ENCODE data around the gene NFYB.
"Not testable (repeated sequence)": the region's sequence is repeated elsewhere in the genome, so short reads cannot be mapped to it uniquely, and the experiment has no call there.

Gene NFYB

DNA sequence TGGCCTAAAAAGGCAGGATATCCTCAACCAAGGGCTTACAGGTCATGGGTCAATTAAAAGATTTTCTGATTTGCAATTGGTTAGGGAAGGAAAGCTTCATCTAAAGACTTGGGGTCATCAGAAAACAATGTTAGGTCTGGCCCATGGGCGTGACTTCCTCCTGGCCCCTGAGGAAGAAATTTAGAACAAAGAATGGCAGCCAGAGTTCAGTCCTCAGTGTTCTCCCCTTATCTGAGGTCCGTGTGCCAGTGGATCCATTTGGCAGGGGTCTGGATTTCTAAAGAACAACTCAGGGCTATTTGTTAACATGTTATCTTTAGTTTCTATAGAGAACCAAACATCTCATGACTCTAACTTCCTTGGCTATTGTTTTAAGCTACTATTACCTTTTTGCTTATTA lies 27.8 kb upstream of the NFYB start:
- Mint-ChIP-seq H3K36me3 (ENCODE audit: low read depth) (no peaks in the 10 kb centered on the region), H3K27me3 (ENCODE audit: low read depth, poor library complexity) (peaks cover 7% of the 10 kb centered on the region), H3K9me3 (peaks cover 7% of the 10 kb centered on the region), H3K4me1 (no peaks in the 10 kb centered on the region), H3K27ac (no peak overlapping the region), H3K4me3 (no peak overlapping the region)
- DNase-seq = no peak
- TF ChIP-seq, protein P1, sequence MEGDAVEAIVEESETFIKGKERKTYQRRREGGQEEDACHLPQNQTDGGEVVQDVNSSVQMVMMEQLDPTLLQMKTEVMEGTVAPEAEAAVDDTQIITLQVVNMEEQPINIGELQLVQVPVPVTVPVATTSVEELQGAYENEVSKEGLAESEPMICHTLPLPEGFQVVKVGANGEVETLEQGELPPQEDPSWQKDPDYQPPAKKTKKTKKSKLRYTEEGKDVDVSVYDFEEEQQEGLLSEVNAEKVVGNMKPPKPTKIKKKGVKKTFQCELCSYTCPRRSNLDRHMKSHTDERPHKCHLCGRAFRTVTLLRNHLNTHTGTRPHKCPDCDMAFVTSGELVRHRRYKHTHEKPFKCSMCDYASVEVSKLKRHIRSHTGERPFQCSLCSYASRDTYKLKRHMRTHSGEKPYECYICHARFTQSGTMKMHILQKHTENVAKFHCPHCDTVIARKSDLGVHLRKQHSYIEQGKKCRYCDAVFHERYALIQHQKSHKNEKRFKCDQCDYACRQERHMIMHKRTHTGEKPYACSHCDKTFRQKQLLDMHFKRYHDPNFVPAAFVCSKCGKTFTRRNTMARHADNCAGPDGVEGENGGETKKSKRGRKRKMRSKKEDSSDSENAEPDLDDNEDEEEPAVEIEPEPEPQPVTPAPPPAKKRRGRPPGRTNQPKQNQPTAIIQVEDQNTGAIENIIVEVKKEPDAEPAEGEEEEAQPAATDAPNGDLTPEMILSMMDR (IDR thresholded peaks at IDR 0.05) = no peak

DNA sequence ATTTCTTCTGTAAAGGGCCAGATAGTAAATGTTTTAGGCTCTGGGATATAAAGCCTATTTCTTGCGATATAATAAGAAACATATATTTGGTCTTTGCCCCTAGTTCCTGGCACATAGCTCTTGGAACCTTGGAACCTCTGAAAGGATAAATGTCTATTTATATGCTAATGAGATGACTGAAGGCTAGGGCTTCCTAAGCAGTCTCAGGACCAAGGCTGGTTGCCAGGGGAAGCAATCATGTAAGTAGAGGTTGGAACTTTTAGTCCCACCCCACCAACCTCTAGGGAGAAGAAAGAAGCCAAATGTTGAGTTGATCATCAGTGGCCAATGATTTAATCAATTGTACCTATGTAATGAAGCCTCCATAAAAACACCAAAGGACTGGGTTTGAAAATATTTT lies 26.6 kb upstream of the NFYB start:
- H3K27ac Mint-ChIP-seq = no peak overlapping the region

DNA sequence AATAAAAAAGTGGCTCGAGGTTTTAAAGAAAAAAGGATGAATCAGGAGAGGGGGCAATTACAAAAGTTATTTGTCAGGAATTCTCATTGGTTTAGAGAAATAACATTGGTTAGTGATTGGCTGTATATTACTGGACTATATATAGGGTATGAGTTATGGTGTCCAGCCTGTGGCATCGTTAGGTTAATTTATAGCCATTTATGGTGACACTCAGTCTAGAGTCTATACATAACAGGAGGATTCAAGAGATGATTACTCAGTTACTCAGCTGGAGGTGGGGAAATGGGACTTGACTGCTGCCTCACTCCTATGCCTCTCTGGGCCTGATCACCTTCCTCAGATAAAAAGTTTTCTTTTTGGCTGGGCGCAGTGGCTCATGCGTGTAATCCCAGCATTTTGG lies 25.6 kb upstream of the NFYB start:
- Mint-ChIP-seq H3K27me3 (ENCODE audit: low read depth, poor library complexity) (peaks cover 4% of the 10 kb centered on the region), H3K36me3 (ENCODE audit: low read depth) (no peaks in the 10 kb centered on the region), H3K4me3 (no peak overlapping the region), H3K27ac (no peak overlapping the region), H3K4me1 (no peaks in the 10 kb centered on the region), H3K9me3 (peaks cover 7% of the 10 kb centered on the region)
- no peak for DNase-seq
- TF ChIP-seq, protein P1 (IDR thresholded peaks at IDR 0.05) = no peak

More for the DNA sequence above, 26.6 kb upstream of the NFYB start:
- no peak overlapping the region for H3K4me3 Mint-ChIP-seq
- H3K9me3 Mint-ChIP-seq = peaks cover 7% of the 10 kb centered on the region
- DNase-seq = no peak
- no peaks in the 10 kb centered on the region for H3K4me1 Mint-ChIP-seq
- no peaks in the 10 kb centered on the region for H3K36me3 Mint-ChIP-seq (ENCODE audit: low read depth)
- H3K27me3 Mint-ChIP-seq (ENCODE audit: low read depth, poor library complexity) = peaks cover 7% of the 10 kb centered on the region
- TF ChIP-seq, protein P1 (IDR thresholded peaks at IDR 0.05) = no peak

DNA sequence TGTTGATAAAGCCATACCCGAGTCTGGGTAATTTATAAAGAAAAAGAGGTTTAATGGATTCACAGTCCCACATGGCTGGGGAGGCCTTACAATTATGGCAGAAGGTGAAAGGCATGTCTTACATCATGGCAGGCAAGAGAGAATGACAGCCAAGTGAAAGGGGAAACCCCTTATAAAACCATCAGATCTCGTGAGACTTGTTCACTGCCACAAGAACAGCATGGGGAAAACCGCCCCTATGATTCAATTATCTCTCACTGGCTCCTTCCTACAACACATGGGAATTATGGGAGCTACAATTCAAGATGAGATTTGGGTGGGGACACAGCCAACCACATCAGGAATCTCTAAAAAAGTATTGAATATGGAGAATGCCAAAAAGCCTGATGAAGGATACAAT lies 25.0 kb upstream of the NFYB start:
- not testable (repeated sequence) for H3K36me3 Mint-ChIP-seq (ENCODE audit: low read depth); H3K9me3 Mint-ChIP-seq; H3K27me3 Mint-ChIP-seq (ENCODE audit: low read depth, poor library complexity); H3K4me1 Mint-ChIP-seq; H3K27ac Mint-ChIP-seq; DNase-seq; H3K4me3 Mint-ChIP-seq

DNA sequence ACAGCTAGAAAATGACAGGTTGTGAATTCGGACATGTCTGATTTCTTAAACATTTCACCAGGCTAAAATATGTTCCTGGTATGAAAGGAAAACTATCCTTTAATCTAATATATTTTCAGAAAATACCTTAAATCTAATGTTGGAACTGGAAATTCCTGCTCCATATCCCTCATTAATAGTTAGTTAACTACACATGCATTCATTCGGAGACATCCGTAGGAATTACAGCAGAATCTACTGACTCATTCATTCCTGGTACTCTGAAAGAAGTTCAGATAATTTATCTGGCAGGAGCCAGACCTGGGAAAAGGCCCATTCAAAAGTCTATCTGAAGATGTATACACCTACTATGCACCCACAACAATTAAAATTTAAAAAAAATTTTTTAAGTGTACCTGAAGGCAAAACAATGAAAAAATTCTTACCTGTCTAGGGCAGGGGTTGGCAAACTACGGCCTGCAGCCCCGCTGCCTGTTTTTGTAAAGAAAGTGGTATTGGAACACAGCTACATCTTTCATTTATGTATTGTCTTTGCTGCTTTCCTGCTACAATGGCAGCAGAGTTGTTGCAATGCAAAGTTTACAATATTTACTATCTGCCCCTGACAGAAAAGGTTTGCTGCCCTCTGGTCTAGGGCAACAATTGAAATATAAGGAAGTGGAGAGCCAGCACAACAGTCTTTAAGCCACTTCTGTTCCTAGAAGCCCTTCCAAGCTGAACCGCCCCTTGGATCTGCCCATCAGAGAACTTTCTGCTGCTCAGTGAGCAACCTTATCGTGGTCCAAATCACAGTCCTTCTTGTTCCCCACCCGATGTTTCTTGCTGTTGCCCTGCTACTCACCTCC lies 17.9 kb upstream of the NFYB start:
- Mint-ChIP-seq H3K27ac (no peak overlapping the region), H3K4me1 (no peaks in the 10 kb centered on the region), H3K36me3 (ENCODE audit: low read depth) (no peaks in the 10 kb centered on the region), H3K27me3 (ENCODE audit: low read depth, poor library complexity) (no peaks in the 10 kb centered on the region), H3K9me3 (no peaks in the 10 kb centered on the region), H3K4me3 (no peak overlapping the region)
- DNase-seq = no peak
- TF ChIP-seq, protein P1 (IDR thresholded peaks at IDR 0.05) = no peak

DNA sequence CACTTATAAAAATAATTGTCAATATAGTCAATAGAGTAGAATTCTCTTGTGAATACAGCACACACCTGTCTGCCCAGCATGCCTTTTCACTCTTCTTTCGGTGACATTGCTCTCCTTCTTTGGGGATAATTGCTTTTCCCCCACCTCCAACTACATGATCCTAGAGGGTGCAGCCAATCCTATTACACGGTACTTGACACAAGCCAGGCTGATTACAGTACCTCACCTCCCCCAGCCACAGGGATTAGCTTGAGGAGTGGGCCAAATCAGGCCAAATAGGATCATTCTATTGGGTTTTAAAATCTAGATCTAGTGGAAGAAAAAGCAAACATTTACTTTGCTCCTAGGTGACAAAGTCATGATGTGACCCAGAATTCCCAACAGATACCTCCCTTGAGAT lies 16.8 kb upstream of the NFYB start:
- Mint-ChIP-seq H3K4me1 (peaks cover 4% of the 10 kb centered on the region), H3K27me3 (ENCODE audit: low read depth, poor library complexity) (peaks cover under 1% of the 10 kb centered on the region), H3K4me3 (no peak overlapping the region), H3K9me3 (no peaks in the 10 kb centered on the region), H3K36me3 (ENCODE audit: low read depth) (no peaks in the 10 kb centered on the region), H3K27ac (no peak overlapping the region)
- TF ChIP-seq, protein P1 (IDR thresholded peaks at IDR 0.05) = no peak
- no peak for DNase-seq
